ENCODE results near the gene CLIC1. TPM values are rescaled to one million over a fixed set of nuclear protein-coding genes. Genes with fewer than 3 reads are reported as not detected.
A peak's percentile ranks its signal among the peaks of the same experiment; 100 is the strongest.

Gene CLIC1
- total and polyA plus RNA-seq, 10 of the 15 experiments (the other 5 are each of a cell fraction or from before 2014, with no cell fraction given): 446 to 1,266 (median 636) TPM

GRCh38 chr6:31717499-31718222, 18.7 kb downstream of the CLIC1 start:
- ChIA-PET CTCF (no interaction called here), RAD21 (ENCODE audit: unreplicated experiment) (no interaction called here), POLR2A (no interaction called here), SMC1A (ENCODE audit: uncharacterized antibody, unreplicated experiment) (interaction anchor here (1.0 kb wide), 1 partner anchor 52 kb away, joined by 3 read pairs; no protein-coding TSS in a partner anchor)
- Histone ChIP-seq H3K9me3 (replicated peaks; ENCODE audit: control insufficient read depth, insufficient read depth, low read length) (no peaks in the 10 kb centered on the region), H3K79me2 (ENCODE audit: control insufficient read depth, insufficient read depth, low read length) (no peaks in the 10 kb centered on the region), H3K36me3 (ENCODE audit: control insufficient read depth in 2 of 2, insufficient read depth in 2 of 2, low read length in 1 of 2) (no peaks in the 10 kb centered on the region), H3K4me2 (ENCODE audit: control insufficient read depth, insufficient read depth) (no peak overlapping the region), H3K4me1 (ENCODE audit: control insufficient read depth, insufficient read depth, low read length) (no peaks in the 10 kb centered on the region), H3K4me3 (no peak overlapping the region), H3K9ac (ENCODE audit: control insufficient read depth, insufficient read depth, low read length) (no peak overlapping the region), H4K20me1 (ENCODE audit: control insufficient read depth, insufficient read depth) (no peaks in the 10 kb centered on the region), H3K27ac (ENCODE audit: control insufficient read depth, insufficient read depth) (no peak overlapping the region), H2AFZ (ENCODE audit: control insufficient read depth, low read depth, low read length) (no peak overlapping the region), H3K27me3 (replicated peaks in 1 of 2; ENCODE audit: control insufficient read depth in 2 of 2, insufficient read depth in 2 of 2, low read length in 1 of 2) (peaks cover 0 to 2% of the 10 kb centered on the region in 2 experiments; a peak in 2 of 4 replicates)
- BruUV-seq (replicated peaks): no TSS peak
- TF ChIP-seq IKZF2 (IDR thresholded peaks at IDR 0.05) (no peak), BMI1 (IDR thresholded peaks at IDR 0.05; ENCODE audit: borderline replicate concordance) (no peak), MEF2A (IDR thresholded peaks at IDR 0.05; ENCODE audit: insufficient read depth, low read depth, low read length) (no peak), ZNF592 (IDR thresholded peaks at IDR 0.05) (no peak), ATF7 (IDR thresholded peaks at IDR 0.05; ENCODE audit: low read depth) (no peak)
- TF ChIP-seq, protein P1, sequence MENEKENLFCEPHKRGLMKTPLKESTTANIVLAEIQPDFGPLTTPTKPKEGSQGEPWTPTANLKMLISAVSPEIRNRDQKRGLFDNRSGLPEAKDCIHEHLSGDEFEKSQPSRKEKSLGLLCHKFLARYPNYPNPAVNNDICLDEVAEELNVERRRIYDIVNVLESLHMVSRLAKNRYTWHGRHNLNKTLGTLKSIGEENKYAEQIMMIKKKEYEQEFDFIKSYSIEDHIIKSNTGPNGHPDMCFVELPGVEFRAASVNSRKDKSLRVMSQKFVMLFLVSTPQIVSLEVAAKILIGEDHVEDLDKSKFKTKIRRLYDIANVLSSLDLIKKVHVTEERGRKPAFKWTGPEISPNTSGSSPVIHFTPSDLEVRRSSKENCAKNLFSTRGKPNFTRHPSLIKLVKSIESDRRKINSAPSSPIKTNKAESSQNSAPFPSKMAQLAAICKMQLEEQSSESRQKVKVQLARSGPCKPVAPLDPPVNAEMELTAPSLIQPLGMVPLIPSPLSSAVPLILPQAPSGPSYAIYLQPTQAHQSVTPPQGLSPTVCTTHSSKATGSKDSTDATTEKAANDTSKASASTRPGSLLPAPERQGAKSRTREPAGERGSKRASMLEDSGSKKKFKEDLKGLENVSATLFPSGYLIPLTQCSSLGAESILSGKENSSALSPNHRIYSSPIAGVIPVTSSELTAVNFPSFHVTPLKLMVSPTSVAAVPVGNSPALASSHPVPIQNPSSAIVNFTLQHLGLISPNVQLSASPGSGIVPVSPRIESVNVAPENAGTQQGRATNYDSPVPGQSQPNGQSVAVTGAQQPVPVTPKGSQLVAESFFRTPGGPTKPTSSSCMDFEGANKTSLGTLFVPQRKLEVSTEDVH (IDR thresholded peaks at IDR 0.05; ENCODE audit: low read depth, partially characterized antibody): no peak
- in situ Hi-C loops (cut with MboI): no loop called here
- FAIRE-seq (no peak), ATAC-seq (peak; percentile 39; the same call in 1 of the 3 replicates), DNase-seq (ENCODE audit: low read depth, low spot score) (no peak)
- intact Hi-C loops (cut with micrococcal nuclease; ENCODE audit: unreplicated experiment): no loop called here
- WGBS (ENCODE audit: insufficient coverage, insufficient replicate concordance, low lambda C conversion rate, missing lambda C conversion rate): 63% methylated on average over 10 of the region's 10 CpGs

Measured in GM12878 (cell line).